GM18498 (cell line): ENCODE results near the gene LRRC28.
A peak's percentile ranks its signal among the peaks of the same experiment; 100 is the strongest.

ENCODE experiments used
- ATAC-seq: cut with Tn5 transposase; IDR thresholded peaks from one replicate; pipeline ENCODE4 v1.9.1; 2021; ENCODE audit warnings: mild to moderate bottlenecking, moderate library complexity; ENCODE audit not compliant: unreplicated experiment

LRRC28 gene

DNA sequence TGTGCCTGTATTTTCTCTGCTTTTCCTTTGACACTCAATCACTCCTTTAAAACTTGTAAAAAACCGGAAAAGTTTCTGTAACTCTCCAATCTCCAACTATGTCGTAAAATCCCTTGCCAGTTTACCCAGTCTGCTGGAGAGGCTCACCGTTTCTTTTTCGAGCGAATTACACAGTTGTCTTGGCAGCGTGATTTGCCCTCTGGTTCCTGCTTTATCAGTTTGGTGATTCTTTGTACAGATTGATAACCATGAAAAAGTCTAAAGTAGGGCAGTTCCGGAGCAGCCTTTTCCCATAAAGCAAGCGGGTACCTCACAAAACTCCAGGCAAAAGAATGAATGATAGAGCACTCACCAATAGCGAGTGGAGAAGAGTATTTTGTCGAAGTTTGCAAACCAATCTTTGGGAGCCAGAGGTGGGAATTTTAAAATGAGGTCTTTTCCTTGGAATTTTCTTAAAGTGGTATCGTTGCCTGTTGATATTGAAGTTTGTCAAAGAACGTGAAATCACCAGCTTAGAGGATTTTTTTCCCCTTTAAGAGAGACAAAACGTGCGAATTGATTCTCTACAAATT lies 1.9 kb upstream of the LRRC28 start, which contains the start of gene TTC23:
TSS of gene TTC23 (minus strand) at position 312 of the 572 bp plus-strand sequence. CDS start 20,869 bp downstream, outside the sequence.
- no peak for ATAC-seq

DNA sequence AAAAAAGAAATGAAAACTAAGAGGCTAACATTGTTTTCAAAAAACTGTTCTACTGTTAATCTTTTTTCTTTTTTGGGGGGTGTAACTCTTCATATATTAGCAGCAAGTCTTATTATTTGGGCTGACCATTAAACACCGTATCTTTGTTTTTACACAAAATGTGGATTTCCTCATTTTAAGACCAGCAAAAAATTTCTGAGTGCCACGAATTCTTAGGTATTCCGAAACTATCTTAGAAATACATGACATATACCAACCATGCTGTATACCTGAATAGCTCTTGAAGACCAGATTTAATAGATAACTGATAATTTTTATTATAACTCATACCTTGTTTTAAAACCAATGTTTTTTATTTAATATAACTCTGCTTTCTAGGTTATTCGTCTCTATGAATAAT lies 1.3 kb upstream of the LRRC28 start:
- ATAC-seq, result no peak

DNA sequence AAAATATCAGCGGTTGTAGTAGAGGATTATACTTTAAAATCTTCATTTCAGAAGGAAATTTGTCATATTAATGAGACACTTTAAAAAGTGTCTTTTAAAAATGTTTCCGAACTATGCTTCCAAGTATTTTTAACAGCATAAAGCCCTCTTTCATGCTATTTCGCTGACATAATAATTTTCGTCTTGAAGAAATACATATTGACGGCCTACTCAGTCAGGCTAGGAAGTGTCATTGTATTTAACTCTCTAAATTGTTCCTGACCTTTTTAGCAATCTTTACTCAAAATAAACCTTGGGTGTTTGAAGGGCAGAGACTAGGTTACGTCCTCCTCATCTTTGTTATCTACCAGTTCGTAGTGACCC lies 806 bp upstream of the LRRC28 start:
- ATAC-seq, result no peak

DNA sequence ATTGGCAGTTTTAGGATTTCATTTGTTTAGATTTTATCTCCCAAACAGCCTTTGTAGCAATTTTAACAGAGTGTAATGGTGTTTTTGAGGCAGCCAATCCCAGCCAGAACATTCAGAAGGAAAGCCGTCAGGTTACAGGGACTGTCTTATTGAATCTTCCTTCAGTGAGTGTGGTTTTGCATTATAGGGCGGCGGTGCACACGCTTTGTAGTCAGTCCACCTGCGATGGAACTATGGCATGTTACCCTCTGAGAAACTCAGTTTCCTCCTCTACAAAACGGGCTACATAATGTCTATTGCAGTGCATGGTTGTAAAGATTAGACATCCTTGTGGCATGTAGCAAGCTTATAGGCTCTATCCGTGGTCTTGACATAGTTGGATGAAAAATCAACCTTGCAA lies 1.0 kb downstream of the LRRC28 start:
- no peak for ATAC-seq

DNA sequence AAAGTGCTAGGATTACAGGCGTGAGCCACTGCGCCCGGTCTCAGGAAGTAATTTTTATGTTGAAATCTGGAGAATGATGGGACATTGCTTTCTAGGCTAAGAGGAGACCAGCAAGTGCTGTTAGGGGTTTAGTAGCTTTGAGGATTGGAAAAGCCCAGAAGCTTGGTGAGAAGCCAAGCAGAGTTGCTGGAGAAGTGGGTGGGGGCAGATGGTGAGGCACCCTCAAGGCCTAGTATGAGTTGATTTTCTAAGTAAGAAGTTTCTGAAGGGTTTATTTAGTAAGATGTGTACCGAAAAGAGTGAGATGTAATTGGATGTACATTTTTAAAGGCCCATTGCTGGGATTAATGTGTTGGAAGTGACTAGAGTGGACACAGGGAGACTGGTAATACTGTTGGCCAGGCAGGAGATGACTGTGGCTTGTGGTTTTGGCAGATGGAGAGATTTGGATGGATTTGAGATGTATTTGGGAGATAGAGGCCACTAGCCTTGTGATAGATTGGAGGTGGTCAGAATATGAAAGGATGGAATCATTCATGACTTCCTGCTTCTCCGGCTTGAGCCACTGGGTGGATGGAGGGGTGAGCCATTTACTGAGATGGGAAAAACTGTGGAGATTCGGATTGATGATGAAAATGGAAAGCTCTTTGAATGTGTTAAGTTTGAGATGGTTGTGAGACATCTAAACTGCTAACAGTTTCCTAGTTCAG lies 2.3 kb downstream of the LRRC28 start:
- no peak for ATAC-seq

DNA sequence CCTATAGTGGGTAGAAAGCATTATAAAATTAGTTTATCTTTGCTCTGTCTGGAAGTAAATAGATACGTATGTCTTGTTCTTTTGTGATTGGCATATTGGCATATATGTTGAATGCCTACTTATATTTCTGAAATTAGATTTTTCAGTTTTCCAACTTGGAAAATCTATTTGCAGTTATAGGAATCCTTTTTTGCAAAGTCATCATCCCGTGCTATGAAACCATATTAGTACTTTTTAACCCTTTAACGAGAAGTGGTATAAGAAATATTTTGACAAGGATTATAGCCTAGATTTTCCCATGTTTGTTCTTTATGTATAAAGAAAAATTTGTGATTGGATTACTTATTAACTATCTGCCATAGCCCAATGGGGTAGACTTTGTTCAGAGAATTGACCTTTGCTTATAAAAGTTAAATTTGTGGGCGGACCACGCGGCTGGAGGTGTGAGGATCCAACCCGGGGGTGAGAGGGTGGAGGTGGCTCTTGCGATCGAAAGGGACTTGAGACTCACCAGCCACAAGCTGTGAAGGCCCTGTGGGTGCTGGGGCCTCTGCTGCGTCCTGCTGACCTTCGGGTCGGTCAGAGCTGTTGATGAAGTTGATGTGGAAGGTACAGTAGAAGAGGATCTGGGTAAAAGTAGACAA lies 5.9 kb downstream of the LRRC28 start:
- no peak for ATAC-seq

DNA sequence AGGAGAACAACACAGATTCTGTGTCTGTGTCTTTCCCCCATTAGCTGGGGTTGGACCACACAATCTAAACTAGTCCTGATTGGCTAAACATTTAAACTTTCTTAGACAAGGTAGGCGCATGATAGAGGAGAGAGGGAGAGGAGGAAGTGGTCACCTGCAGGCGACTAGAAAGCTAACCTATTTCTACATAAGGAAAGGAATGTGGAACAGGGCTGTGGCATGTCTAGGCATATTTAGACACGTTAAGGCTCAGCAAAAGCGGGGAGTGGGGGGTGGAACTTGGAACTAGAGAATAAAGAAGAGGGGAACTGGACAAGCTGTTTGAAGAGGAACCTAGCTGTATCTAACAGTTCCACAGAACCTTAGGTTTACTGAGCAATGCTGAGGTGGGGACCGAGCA lies 12.8 kb downstream of the LRRC28 start:
- ATAC-seq, result no peak

DNA sequence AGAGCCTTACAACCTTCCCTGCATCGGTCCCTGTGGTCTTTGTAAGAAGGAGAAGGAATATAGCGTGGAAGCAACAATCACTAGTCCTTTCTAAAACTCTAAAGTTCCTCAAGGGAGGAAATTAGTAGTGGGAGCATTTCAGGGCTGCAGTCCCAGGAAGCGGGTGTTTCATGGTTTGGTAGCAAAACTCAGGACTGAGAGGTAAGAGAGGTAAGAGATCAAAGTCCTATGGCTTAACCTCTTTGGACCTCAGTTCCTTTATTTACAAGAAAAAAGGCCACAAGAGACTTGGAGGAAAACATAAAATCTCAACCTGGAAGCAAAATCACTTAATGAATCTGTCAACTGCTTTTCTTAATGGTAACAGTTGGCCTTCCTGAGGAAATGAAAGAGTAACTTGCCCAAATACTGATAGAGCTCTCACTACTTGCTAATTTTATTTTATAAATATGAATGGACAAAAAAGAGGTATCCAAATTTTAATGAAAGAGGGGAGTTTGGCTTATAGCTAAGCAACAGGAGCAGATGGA lies 14.3 kb downstream of the LRRC28 start:
- ATAC-seq, result no peak

DNA sequence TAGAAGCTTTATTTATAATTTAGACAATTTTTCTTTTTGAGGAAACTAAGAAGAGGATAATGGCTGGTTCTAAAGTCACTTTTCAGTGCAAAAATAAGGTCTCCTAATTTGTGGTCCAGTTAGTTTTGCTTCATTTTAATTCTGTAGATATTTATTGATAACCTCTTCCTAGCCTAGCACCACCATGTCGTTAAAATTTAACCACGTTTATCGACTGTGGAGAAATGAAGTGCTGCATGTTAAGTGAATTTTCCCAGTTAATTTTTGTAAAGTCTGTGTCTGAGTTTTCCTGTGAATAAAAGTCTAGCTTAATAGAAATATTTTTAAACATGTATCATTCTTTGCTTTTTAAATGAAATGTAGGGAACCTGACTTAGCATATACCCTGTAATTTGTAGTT lies 16.7 kb downstream of the LRRC28 start:
- ATAC-seq, result no peak

DNA sequence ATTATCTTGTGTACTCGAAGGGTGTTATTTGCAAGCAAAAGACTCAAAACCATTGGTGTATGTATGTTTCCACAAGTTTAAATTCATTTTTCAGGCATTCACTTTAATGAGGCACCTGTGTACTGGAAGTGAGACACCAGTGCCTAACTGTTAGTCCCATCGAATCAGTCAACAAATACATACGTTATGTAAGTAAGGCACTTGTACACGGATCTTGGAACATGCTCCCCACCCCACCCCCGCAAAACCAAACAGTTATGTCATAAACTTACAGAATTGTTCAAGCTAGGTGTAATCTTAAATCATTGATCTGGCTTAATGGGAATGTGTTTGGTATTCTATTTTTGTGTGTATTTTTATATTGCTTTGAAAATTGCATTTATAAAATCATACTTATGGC lies 17.1 kb downstream of the LRRC28 start:
- ATAC-seq, result no peak

DNA sequence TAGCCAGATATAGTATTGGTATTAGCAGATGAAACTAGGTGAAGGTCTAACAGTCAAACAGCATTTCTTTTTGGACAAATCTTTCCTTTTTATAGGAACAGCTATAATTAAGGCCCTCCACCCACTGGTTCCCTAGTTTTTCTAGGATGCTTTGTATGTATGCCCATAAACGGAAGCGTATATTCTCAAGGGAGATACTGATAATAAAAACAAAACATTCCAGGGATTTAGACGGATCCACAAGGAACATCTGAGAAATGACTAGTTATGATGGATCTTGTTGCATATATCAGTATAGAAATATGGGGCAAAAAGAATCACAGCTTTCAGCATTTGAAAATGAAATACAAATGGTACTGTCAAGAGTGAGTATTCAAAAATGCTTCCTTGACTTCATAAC lies 22.5 kb downstream of the LRRC28 start:
- no peak for ATAC-seq

DNA sequence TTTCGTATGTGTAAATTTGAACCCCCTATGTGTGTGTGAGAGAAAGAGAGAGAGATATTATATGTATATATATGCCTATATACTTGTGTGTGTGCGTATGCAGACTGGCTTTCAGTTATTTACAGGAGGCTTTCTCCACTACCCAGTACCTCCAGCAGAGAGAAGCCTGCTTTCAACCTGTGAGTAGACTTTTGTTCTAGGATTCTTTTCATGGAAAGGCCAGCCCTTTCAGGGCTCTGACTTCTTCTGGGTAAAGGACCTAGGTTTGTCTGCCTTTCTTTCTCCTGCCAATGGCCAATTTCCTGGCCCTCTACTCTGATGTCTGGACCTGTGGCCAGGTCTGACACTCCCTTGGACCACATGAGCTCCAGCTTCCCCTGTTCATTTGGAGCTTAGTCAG lies 23.8 kb downstream of the LRRC28 start:
- no peak for ATAC-seq

DNA sequence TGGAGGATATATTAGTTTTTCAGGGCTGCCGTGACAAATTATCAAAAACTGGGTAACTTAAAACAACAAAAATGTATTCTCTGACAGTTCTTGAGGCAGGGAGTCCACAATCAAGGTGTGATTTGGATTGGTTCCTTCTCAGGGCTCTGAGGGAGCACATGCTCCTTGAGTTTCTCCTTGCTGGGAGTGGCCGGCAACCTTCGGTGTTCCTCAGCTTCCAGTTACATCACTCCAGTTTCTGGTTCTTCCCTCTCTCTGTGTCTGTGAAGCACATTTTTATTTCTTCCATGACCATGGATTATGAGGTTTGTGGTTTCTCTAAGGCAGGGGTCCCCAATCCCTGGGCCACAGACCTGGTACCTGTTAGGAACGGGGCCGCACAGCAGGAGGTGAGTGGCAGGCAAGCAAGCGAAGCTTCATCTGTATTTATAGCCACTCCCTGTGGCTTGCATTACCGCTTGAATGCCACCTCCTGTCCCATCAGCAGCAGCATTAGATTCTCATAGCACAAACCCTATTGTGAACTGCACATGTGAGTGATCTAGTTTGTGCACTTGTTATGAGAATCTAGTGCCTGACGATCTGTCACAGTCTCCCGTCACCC lies 24.3 kb downstream of the LRRC28 start:
- peak; percentile 47 for ATAC-seq

DNA sequence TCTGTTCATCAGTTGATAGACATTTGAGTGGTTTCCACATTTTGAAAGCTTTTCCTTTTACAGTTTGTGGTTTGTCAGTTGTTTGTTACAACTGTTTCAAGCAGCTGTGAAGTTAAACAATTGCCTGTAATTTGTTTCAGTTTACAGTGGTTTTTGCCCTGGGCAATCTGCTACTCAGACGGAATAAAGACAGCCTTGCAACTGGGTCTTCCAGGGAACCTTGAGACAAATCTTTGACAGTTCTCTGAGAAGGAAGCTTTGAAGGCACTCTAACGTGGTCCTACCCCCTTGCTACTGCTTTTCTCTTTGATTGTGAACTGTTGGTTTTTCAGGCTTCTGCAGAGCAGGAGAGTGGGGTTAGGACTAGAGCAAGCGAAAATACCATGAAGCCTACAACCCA lies 28.0 kb downstream of the LRRC28 start:
- ATAC-seq, result no peak

DNA sequence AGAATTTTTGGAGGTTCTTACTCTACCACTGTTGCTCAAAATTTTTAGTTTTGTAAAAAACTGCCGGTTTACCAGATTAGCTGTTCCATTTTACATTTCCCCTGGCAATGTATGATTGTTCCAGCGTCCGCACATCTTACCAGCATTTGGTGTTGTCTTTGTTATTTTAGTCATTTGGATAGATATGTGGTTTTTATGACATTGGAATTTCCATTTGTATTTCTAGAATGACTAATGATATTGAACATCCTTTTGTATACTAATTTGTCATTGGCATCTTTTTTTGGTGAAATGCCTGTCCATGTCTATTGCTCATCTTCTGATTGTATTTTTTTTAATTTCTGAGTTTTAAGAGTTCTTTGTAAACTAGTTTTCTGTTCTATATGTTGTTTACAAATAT lies 28.5 kb downstream of the LRRC28 start:
- ATAC-seq, result no peak

DNA sequence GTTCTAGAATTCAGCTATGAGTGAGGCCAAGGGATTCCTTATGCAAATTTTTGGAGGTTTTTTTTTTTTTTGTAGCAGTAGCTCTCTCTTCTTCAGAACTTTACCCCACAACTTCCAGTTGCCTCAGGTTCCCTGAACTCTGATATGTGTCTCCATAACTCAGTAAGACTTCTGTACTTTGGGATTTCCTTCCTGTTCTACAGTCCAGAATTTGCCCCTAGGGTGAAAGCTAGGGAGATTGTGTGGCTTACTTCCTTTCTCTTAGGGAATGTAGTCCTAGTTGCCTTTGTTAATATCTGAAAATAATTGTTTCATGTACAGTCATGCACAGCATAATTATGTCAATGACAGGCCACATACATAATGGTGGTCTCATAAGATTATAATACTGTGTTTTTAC lies 30.8 kb downstream of the LRRC28 start:
- no peak for ATAC-seq

DNA sequence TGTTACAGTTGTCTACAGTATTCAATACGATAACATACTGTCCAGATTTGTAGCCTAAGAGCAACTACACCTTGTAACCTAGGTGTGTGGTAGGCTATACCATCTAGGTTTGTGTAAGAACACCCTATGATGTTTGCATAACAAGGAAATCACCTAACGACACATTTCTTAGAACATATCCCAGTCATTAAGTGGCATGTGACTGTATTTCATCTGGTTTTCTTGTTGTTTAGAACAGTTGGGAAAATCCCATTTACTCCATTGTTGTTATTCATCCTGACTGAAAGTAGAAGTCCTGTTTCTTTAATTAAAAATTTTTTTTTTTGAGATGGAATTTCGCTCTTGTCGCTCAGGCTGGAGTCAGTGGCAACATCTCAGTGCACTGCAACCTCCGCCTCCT lies 31.3 kb downstream of the LRRC28 start:
- no peak for ATAC-seq

DNA sequence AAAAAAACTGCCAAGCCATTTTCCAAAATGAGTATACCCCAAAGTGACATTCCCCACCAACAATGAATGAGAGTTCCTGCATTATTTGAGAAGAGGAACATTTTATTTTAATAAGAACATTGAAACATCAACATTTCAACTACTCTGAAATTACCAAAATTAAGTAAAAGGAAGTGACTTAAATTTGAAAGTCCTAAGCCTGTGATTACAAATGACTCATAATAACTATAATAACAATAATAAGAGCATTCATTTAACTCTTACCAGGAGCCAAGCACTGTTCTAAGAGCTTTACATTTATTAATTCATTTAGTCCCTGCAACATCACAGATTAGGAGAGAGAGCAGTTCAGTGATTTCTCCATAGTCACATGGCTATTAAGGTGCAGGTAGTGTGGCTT lies 32.4 kb downstream of the LRRC28 start:
- ATAC-seq, result no peak

DNA sequence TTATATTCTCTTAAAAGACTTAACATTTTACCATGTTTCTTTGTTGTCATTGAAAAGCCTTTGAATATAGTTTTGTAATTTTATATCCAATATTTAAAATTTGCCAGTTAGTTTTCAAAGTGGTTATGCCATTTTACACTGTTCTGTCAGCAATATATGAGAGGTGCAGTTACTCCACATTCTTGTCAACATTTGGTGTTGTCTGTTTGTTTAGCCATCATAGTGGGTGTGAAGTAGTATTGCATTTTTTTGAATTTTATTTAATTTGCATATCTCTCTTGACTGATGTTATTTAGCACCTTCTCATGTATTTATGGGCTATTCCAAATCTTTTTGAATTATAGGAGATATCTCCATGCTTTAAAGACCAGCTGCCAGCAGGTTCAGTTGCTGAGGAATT lies 40.4 kb downstream of the LRRC28 start:
- no peak for ATAC-seq

DNA sequence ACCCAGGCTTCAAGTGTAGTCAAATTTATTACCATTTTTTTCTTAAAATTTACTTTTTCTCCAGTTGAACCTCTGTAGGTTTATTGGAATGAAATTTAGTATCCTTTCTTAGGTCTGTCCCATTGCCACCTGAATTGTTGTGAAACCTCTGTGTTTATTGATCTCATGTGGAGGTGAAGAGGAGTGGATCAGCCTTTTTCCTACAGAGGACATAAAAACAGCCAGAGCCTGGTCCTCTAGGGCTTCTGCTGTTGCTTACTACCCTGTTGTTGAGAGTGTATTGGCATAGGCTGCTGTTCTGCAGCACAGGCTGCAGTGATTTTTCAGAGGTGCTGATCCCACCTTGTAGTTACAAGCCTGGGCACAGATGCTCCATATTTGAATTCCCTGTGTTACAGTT lies 44.6 kb downstream of the LRRC28 start:
- no peak for ATAC-seq

DNA sequence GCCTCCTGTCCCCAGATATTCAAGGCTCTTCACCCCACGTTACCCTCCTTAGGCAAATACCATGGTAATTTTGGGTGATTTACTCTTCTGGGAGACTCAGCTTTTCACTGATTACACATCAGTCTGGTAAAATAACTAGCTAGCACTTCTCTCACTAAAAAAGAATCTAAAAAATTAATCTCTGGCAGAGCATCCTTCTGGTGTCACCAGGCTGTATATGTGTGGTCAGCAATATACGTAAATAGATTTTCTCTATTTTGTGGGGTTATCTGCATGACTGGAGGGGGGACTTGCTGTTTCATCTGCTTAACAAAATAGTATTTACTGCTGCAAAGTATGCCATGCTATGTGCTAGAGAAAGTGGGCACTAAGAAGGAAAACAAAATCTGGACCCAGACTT lies 45.1 kb downstream of the LRRC28 start:
- ATAC-seq, result no peak

DNA sequence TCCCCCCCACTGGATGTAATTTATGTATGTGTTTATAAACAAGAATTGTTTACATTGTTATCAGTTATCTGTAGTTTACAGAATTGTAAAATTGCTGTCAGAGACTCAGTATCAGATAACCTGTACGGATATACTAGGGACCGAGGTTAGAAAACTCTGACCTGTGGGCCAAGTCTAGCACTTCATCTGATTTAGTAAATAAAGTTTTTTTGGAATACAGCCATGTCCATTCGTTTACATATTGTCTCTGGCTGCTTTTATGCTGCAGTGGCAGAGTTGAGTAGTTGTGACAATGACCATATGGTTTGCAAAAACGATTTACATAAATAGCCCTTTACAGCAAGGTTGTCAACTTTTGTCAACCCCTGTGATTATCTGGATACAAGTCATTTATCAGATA lies 52.6 kb downstream of the LRRC28 start:
- no peak for ATAC-seq
